ENCODE measurements around the gene ROS1. TPM values are rescaled to one million over a fixed set of nuclear protein-coding genes. Genes with fewer than 3 reads are reported as not detected.
"Not testable (repeated sequence)": the region's sequence is repeated elsewhere in the genome, so short reads cannot be mapped to it uniquely, and the experiment has no call there.

Gene ROS1
- total RNA-seq, 1 donor from 2014 or later: not detected

DNA sequence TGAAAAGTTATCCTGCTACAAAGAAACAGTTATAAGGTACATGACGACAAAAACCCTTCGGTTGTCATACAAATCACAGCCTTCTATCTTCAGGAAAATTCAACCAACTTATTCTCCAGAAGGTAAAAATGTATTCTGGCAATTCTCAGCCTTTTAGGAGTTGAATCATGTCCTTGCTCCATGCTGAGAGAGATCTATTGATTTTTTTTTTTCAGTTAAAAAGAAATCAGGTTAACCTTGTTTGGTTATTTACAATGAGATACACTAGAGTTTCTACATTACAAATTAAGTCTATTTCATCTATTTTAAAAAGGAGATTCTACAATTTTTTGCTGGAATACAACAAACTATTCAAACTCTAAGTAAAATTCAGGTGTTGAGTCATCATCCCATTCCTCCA is 45.4 kb downstream of the ROS1 start:
- H3K36me3 Mint-ChIP-seq (ENCODE audit: low read depth, unreplicated experiment): no peaks in the 10 kb centered on the region
- no peaks in the 10 kb centered on the region for H3K9me3 Mint-ChIP-seq (ENCODE audit: unreplicated experiment)
- H3K4me1 Mint-ChIP-seq (ENCODE audit: low read depth, unreplicated experiment): no peaks in the 10 kb centered on the region
- TF ChIP-seq EZH2 (IDR thresholded peaks at IDR 0.05; ENCODE audit: insufficient read depth, low read length): no peak
- no peak for TF ChIP-seq CTCF (IDR thresholded peaks at IDR 0.05; ENCODE audit: insufficient read depth, low read depth, low read length)
- no peaks in the 10 kb centered on the region for H3K4me1 ChIP-seq (ENCODE audit: insufficient read depth, low read length)
- DNase-seq (ENCODE audit: low read depth) (no peak), FAIRE-seq (no peak)
- H3K79me2 ChIP-seq (ENCODE audit: insufficient read depth, low read length): no peaks in the 10 kb centered on the region
- H4K20me1 ChIP-seq (ENCODE audit: insufficient read depth, low read length): no peaks in the 10 kb centered on the region
- H3K27ac ChIP-seq (ENCODE audit: low read depth, low read length): no peak overlapping the region
- H3K4me3 ChIP-seq (ENCODE audit: insufficient read depth, low read depth, low read length): no peak overlapping the region
- no peak overlapping the region for H3K9ac ChIP-seq (ENCODE audit: low read length)
- no peaks in the 10 kb centered on the region for H3K36me3 ChIP-seq (ENCODE audit: insufficient read depth, low read length)
- H3K27ac Mint-ChIP-seq (ENCODE audit: unreplicated experiment): no peak overlapping the region
- no peaks in the 10 kb centered on the region for H3K27me3 ChIP-seq (ENCODE audit: insufficient read depth, low read length)
- H3K27me3 Mint-ChIP-seq (ENCODE audit: low read depth, unreplicated experiment): no peaks in the 10 kb centered on the region
- no peak overlapping the region for H2AFZ ChIP-seq (ENCODE audit: low read depth, low read length)
- no peak overlapping the region for H3K4me3 Mint-ChIP-seq (ENCODE audit: unreplicated experiment)
- H3K4me2 ChIP-seq (ENCODE audit: low read length): no peak overlapping the region
- no peaks in the 10 kb centered on the region for H3K9me3 ChIP-seq (ENCODE audit: insufficient read depth, low read depth, low read length)

DNA sequence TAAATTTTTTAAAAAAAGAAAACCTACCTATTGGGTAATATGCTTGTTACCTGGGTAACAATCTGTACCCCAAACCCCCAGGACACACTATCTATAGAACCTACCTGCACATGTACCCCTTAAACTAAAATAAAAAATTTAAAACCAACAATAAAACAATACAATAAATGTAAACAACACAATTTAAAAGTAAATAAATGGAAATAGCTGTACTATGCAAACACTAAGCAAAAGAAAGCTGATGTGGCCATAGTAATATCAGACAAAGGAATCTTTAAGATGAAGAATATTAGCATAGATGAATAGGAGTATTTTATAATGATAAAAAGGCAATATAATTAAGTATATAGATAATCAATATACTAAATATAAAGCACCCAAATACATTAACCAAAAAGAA is 50.3 kb downstream of the ROS1 start:
- Mint-ChIP-seq H3K27ac (ENCODE audit: unreplicated experiment) (no peak overlapping the region), H3K27me3 (ENCODE audit: low read depth, unreplicated experiment) (no peaks in the 10 kb centered on the region), H3K4me3 (ENCODE audit: unreplicated experiment) (no peak overlapping the region), H3K4me1 (ENCODE audit: low read depth, unreplicated experiment) (no peaks in the 10 kb centered on the region), H3K9me3 (ENCODE audit: unreplicated experiment) (peaks cover 1% of the 10 kb centered on the region), H3K36me3 (ENCODE audit: low read depth, unreplicated experiment) (peaks cover 1% of the 10 kb centered on the region)
- H3K4me1 ChIP-seq (ENCODE audit: insufficient read depth, low read length): no peaks in the 10 kb centered on the region
- H3K4me2 ChIP-seq (ENCODE audit: low read length): no peak overlapping the region
- H3K27ac ChIP-seq (ENCODE audit: low read depth, low read length): no peak overlapping the region
- no peak overlapping the region for H3K9ac ChIP-seq (ENCODE audit: low read length)
- H4K20me1 ChIP-seq (ENCODE audit: insufficient read depth, low read length): no peaks in the 10 kb centered on the region
- no peaks in the 10 kb centered on the region for H3K9me3 ChIP-seq (ENCODE audit: insufficient read depth, low read depth, low read length)
- H3K79me2 ChIP-seq (ENCODE audit: insufficient read depth, low read length): no peaks in the 10 kb centered on the region
- no peak overlapping the region for H2AFZ ChIP-seq (ENCODE audit: low read depth, low read length)
- no peak for TF ChIP-seq CTCF (IDR thresholded peaks at IDR 0.05; ENCODE audit: insufficient read depth, low read depth, low read length)
- TF ChIP-seq EZH2 (IDR thresholded peaks at IDR 0.05; ENCODE audit: insufficient read depth, low read length): no peak
- H3K4me3 ChIP-seq (ENCODE audit: insufficient read depth, low read depth, low read length): no peak overlapping the region
- no peaks in the 10 kb centered on the region for H3K27me3 ChIP-seq (ENCODE audit: insufficient read depth, low read length)
- DNase-seq (ENCODE audit: low read depth) (no peak), FAIRE-seq (no peak)
- H3K36me3 ChIP-seq (ENCODE audit: insufficient read depth, low read length): no peaks in the 10 kb centered on the region

GRCh38 chr6:117373211-117373813 is 52.4 kb downstream of the ROS1 start:
- no peaks in the 10 kb centered on the region for H3K4me1 ChIP-seq (ENCODE audit: insufficient read depth, low read length)
- H4K20me1 ChIP-seq (ENCODE audit: insufficient read depth, low read length): no peaks in the 10 kb centered on the region
- H3K4me2 ChIP-seq (ENCODE audit: low read length): no peak overlapping the region
- no peak overlapping the region for H3K4me3 Mint-ChIP-seq (ENCODE audit: unreplicated experiment)
- H2AFZ ChIP-seq (ENCODE audit: low read depth, low read length): no peak overlapping the region
- TF ChIP-seq EZH2 (IDR thresholded peaks at IDR 0.05; ENCODE audit: insufficient read depth, low read length) (no peak), CTCF (IDR thresholded peaks at IDR 0.05; ENCODE audit: insufficient read depth, low read depth, low read length) (no peak)
- peaks cover 1% of the 10 kb centered on the region for H3K36me3 Mint-ChIP-seq (ENCODE audit: low read depth, unreplicated experiment)
- H3K79me2 ChIP-seq (ENCODE audit: insufficient read depth, low read length): no peaks in the 10 kb centered on the region
- DNase-seq (ENCODE audit: low read depth) (no peak), FAIRE-seq (no peak)
- H3K27me3 Mint-ChIP-seq (ENCODE audit: low read depth, unreplicated experiment): no peaks in the 10 kb centered on the region
- H3K4me1 Mint-ChIP-seq (ENCODE audit: low read depth, unreplicated experiment): no peaks in the 10 kb centered on the region
- no peak overlapping the region for H3K27ac Mint-ChIP-seq (ENCODE audit: unreplicated experiment)
- no peak overlapping the region for H3K27ac ChIP-seq (ENCODE audit: low read depth, low read length)
- H3K9me3 ChIP-seq (ENCODE audit: insufficient read depth, low read depth, low read length): no peaks in the 10 kb centered on the region
- H3K27me3 ChIP-seq (ENCODE audit: insufficient read depth, low read length): no peaks in the 10 kb centered on the region
- no peak overlapping the region for H3K9ac ChIP-seq (ENCODE audit: low read length)
- H3K36me3 ChIP-seq (ENCODE audit: insufficient read depth, low read length): no peaks in the 10 kb centered on the region
- H3K9me3 Mint-ChIP-seq (ENCODE audit: unreplicated experiment): peaks cover 1% of the 10 kb centered on the region
- H3K4me3 ChIP-seq (ENCODE audit: insufficient read depth, low read depth, low read length): no peak overlapping the region

GRCh38 chr6:117372289-117372688 is 53.5 kb downstream of the ROS1 start:
- H3K79me2 ChIP-seq (ENCODE audit: insufficient read depth, low read length); H3K27me3 ChIP-seq (ENCODE audit: insufficient read depth, low read length); H3K27me3 Mint-ChIP-seq (ENCODE audit: low read depth, unreplicated experiment); H3K9me3 ChIP-seq (ENCODE audit: insufficient read depth, low read depth, low read length); H3K4me2 ChIP-seq (ENCODE audit: low read length); H3K36me3 ChIP-seq (ENCODE audit: insufficient read depth, low read length); H4K20me1 ChIP-seq (ENCODE audit: insufficient read depth, low read length); H2AFZ ChIP-seq (ENCODE audit: low read depth, low read length); H3K9me3 Mint-ChIP-seq (ENCODE audit: unreplicated experiment); FAIRE-seq; H3K27ac ChIP-seq (ENCODE audit: low read depth, low read length); H3K4me1 ChIP-seq (ENCODE audit: insufficient read depth, low read length); H3K9ac ChIP-seq (ENCODE audit: low read length); H3K4me3 Mint-ChIP-seq (ENCODE audit: unreplicated experiment); H3K4me3 ChIP-seq (ENCODE audit: insufficient read depth, low read depth, low read length); DNase-seq (ENCODE audit: low read depth); H3K27ac Mint-ChIP-seq (ENCODE audit: unreplicated experiment); H3K4me1 Mint-ChIP-seq (ENCODE audit: low read depth, unreplicated experiment); H3K36me3 Mint-ChIP-seq (ENCODE audit: low read depth, unreplicated experiment): not testable (repeated sequence)
